ENCODE results near the gene DICER1. TPM values are rescaled to one million over a fixed set of nuclear protein-coding genes. Genes with fewer than 3 reads are reported as not detected.

The DICER1 gene
- total and polyA plus RNA-seq, 8 donors, result 47.9 to 76.9 (median 50.9) TPM

GRCh38 chr14:95165517-95165916 lies 8.2 kb upstream of the DICER1 start:
- no peaks in the 10 kb centered on the region for H3K36me3 ChIP-seq
- ATAC-seq (no peak), DNase-seq (no peak)
- no peak overlapping the region for H3K4me3 ChIP-seq
- intact Hi-C loops (cut with DNase I), result no loop called here
- H3K27me3 ChIP-seq, result no peaks in the 10 kb centered on the region
- TF ChIP-seq, protein P1, sequence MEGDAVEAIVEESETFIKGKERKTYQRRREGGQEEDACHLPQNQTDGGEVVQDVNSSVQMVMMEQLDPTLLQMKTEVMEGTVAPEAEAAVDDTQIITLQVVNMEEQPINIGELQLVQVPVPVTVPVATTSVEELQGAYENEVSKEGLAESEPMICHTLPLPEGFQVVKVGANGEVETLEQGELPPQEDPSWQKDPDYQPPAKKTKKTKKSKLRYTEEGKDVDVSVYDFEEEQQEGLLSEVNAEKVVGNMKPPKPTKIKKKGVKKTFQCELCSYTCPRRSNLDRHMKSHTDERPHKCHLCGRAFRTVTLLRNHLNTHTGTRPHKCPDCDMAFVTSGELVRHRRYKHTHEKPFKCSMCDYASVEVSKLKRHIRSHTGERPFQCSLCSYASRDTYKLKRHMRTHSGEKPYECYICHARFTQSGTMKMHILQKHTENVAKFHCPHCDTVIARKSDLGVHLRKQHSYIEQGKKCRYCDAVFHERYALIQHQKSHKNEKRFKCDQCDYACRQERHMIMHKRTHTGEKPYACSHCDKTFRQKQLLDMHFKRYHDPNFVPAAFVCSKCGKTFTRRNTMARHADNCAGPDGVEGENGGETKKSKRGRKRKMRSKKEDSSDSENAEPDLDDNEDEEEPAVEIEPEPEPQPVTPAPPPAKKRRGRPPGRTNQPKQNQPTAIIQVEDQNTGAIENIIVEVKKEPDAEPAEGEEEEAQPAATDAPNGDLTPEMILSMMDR (IDR thresholded peaks at IDR 0.05), result no peak
- peaks cover 0 to 2% of the 10 kb centered on the region in 2 donors for H3K9me3 ChIP-seq
- H3K4me1 ChIP-seq, result peaks cover 0 to 15% of the 10 kb centered on the region in 2 donors
- H3K27ac ChIP-seq, result no peak overlapping the region

DNA sequence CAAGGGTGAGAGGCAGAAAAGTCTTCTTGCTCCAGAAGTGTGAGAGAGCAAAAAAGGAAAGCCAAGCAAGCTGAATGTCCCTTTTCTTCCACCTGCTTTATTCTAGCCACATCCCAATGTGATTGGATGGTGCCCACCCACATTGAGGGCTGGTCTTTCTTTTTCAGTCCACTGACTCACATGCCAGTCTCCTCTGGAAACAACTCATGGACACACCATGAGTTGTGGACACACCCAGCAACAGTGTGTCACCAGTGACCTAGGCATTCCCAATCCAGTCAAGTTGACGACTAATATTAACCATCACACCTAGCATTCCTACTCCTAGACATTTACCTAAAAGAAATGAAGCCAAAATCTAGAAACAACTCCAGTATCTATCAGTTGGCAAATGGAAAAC lies 7.2 kb upstream of the DICER1 start:
- no peaks in the 10 kb centered on the region for H3K36me3 ChIP-seq
- no peak for ATAC-seq
- peaks cover 0 to 2% of the 10 kb centered on the region in 2 donors for H3K9me3 ChIP-seq
- H3K27me3 ChIP-seq, result no peaks in the 10 kb centered on the region
- TF ChIP-seq, protein P1 (IDR thresholded peaks at IDR 0.05), result no peak
- peaks cover 0 to 15% of the 10 kb centered on the region in 2 donors for H3K4me1 ChIP-seq
- DNase-seq, result no peak
- H3K27ac ChIP-seq, result no peak overlapping the region
- no peak overlapping the region for H3K4me3 ChIP-seq
- intact Hi-C loops (cut with DNase I), result no loop called here

DNA sequence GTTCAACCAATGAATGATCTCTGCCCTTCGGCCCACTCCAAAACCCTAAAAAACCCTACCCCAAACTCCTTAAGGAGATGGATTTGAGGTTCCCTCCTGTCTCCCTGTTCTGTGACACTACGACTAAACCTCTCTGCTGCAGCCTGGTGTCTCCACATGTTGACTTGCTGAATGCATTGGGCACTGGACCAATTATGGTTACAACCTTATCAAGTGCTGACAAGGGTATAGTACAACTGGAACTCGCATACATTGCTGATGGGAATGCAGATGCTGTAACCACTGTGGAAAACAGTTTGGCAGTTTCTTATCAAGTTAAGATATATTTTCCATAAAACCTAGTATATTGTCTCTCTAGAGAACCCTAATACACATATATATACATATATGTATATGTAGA lies 6.3 kb upstream of the DICER1 start:
- DNase-seq (no peak), ATAC-seq (no peak)
- peak overlapping the region in 1 of 2 donors; percentile 4 for H3K27ac ChIP-seq
- H3K27me3 ChIP-seq, result no peaks in the 10 kb centered on the region
- H3K9me3 ChIP-seq, result peaks cover 0 to 2% of the 10 kb centered on the region in 2 donors
- intact Hi-C loops (cut with DNase I), result no loop called here
- no peak overlapping the region for H3K4me3 ChIP-seq
- H3K36me3 ChIP-seq, result no peaks in the 10 kb centered on the region
- TF ChIP-seq, protein P1 (IDR thresholded peaks at IDR 0.05), result no peak
- peaks cover 0 to 20% of the 10 kb centered on the region in 2 donors for H3K4me1 ChIP-seq

DNA sequence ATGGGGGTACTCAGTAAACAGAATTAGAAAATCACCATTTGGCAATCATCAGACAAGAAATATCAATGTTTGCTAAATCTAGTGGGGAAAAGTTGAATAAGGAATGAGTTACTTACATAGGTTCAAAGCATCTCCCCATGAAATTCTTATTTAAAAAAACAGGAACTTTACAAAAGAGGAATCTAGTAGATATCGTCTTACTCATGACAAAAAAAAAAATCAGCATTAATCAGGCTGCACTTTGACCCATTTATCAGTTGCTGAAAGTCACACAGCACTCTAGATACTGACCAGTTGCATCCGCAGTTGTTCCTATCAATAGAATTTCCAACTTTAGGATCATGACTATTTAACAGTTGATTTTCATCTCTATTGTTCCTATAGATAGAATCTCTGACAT lies 5.8 kb upstream of the DICER1 start:
- H3K4me3 ChIP-seq, result no peak overlapping the region
- no peaks in the 10 kb centered on the region for H3K36me3 ChIP-seq
- H3K27ac ChIP-seq, result peak overlapping the region in 1 of 2 donors; percentile 4
- no peaks in the 10 kb centered on the region for H3K27me3 ChIP-seq
- TF ChIP-seq, protein P1 (IDR thresholded peaks at IDR 0.05), result no peak
- intact Hi-C loops (cut with DNase I), result no loop called here
- DNase-seq, result no peak
- H3K9me3 ChIP-seq, result peaks cover 0 to 2% of the 10 kb centered on the region in 2 donors
- no peak for ATAC-seq
- H3K4me1 ChIP-seq, result peaks cover 3 to 26% of the 10 kb centered on the region in 2 donors

- H3K27me3 ChIP-seq, result no peaks in the 10 kb centered on the region
- DNase-seq, result no peak
- TF ChIP-seq, protein P1 (IDR thresholded peaks at IDR 0.05), result no peak
- intact Hi-C loops (cut with DNase I), result no loop called here
- peak overlapping the region in 1 of 2 donors; percentile 4 for H3K27ac ChIP-seq
- H3K9me3 ChIP-seq, result peaks cover 0 to 2% of the 10 kb centered on the region in 2 donors
- H3K4me1 ChIP-seq, result peaks cover 4 to 28% of the 10 kb centered on the region in 2 donors
- H3K36me3 ChIP-seq, result no peaks in the 10 kb centered on the region
- H3K4me3 ChIP-seq, result no peak overlapping the region
- no peak for ATAC-seq
Measured at GRCh38 chr14:95162641-95163040, 5.3 kb upstream of the DICER1 start.

All from left lung (tissue), 10 donors.